ENCODE data around the gene RACGAP1.

RACGAP1 gene

GRCh38 chr12:49939307-49939706 is 86.0 kb downstream of the RACGAP1 start:
- no peak for DNase-seq

All from NCI-H1694 treated with DMSO at 0.1 percent for 48 hours (cell line).